WTC11 (cell line): ENCODE measurements around the gene RPS4Y1. TPM values are rescaled to one million over a fixed set of nuclear protein-coding genes. Genes with fewer than 3 reads are reported as not detected.
A peak's percentile ranks its signal among the peaks of the same experiment; 100 is the strongest.

Experiments used
- ATAC-seq: fragments of 200-7000 bp; cut with Tn5 transposase; 2 replicates; pipeline ENCODE4 v1.10.0; 2021; ENCODE audit warnings: mild to moderate bottlenecking, moderate library complexity
- CTCF ChIA-PET: fragments of 300-600 bp; sonication (Branson Sonifier 250); formaldehyde crosslinking; loops from one replicate; lab custom pipeline; 2021; ENCODE audit warnings: antibody characterized with exemption; lab: Charles Lee
- POLR2A ChIA-PET: fragments of 350-600 bp; sonication (Branson Sonifier 250); formaldehyde crosslinking; loops from one replicate; lab custom pipeline; 2021; ENCODE audit warnings: antibody characterized with exemption; lab: Charles Lee
- DNase-seq: peaks from one replicate; pipeline ENCODE4 v3.0.0; 2021; ENCODE audit warnings: low spot score
- H3K27ac Mint-ChIP-seq: 2 replicates; pipeline ENCODE4 v1.8.0; 2021; ENCODE audit warnings: mixed read lengths
- H3K27me3 Mint-ChIP-seq: 2 replicates; pipeline ENCODE4 v1.8.0; 2021; ENCODE audit warnings: low read depth, mild to moderate bottlenecking, moderate library complexity, mixed read lengths
- H3K36me3 Mint-ChIP-seq: 2 replicates; pipeline ENCODE4 v1.8.0; 2021; ENCODE audit warnings: mixed read lengths
- H3K4me1 Mint-ChIP-seq: 2 replicates; pipeline ENCODE4 v1.8.0; 2022; ENCODE audit warnings: mixed read lengths
- H3K4me3 Mint-ChIP-seq: 2 replicates; pipeline ENCODE4 v1.8.0; 2021; ENCODE audit warnings: mild to moderate bottlenecking, moderate library complexity, mixed read lengths
- H3K9me3 Mint-ChIP-seq: 2 replicates; pipeline ENCODE4 v1.8.0; 2021; ENCODE audit warnings: mixed read lengths
- ATF3 ChIP-seq: sonication (generic); formaldehyde crosslinking; conservative IDR thresholded peaks from 2 replicates; pipeline ENCODE4 v1.8.1; 2022; ENCODE audit warnings: mild to moderate bottlenecking, missing genetic modification reagents
- ATF6 ChIP-seq: sonication (generic); formaldehyde crosslinking; IDR thresholded peaks from 2 replicates; pipeline ENCODE4 v1.8.1; 2023; ENCODE audit warnings: mild to moderate bottlenecking, missing genetic modification reagents
- EMX1 ChIP-seq: fragments of 250-450 bp; sonication (Bioruptor Pico); IDR thresholded peaks from 2 replicates; pipeline ENCODE4 v1.8.0; 2021; ENCODE audit warnings: mild to moderate bottlenecking
- FOXP4 ChIP-seq: sonication (generic); formaldehyde crosslinking; IDR thresholded peaks from 2 replicates; pipeline ENCODE4 v1.8.0; 2022; ENCODE audit warnings: mild to moderate bottlenecking, missing genetic modification reagents
- GABPB1 ChIP-seq: sonication (generic); formaldehyde crosslinking; IDR thresholded peaks from 2 replicates; pipeline ENCODE4 v1.8.1; 2023; ENCODE audit warnings: mild to moderate bottlenecking, missing genetic modification reagents
- JUN ChIP-seq: sonication (generic); formaldehyde crosslinking; IDR thresholded peaks from 2 replicates; pipeline ENCODE4 v1.8.0; 2023; ENCODE audit warnings: mild to moderate bottlenecking, missing genetic modification reagents
- MYBL2 ChIP-seq: sonication (generic); formaldehyde crosslinking; IDR thresholded peaks from 2 replicates; pipeline ENCODE4 v1.8.1; 2023; ENCODE audit warnings: mild to moderate bottlenecking, moderate library complexity, missing genetic modification reagents
- NR2C2 ChIP-seq: sonication (generic); formaldehyde crosslinking; IDR thresholded peaks from 2 replicates; pipeline ENCODE4 v1.8.0; 2022; ENCODE audit warnings: mild to moderate bottlenecking, missing genetic modification reagents
- NR3C1 ChIP-seq: sonication (generic); formaldehyde crosslinking; conservative IDR thresholded peaks from 2 replicates; pipeline ENCODE4 v1.8.1; 2023; ENCODE audit warnings: low read depth, mild to moderate bottlenecking, missing genetic modification reagents
- ZNF281 ChIP-seq: sonication (generic); formaldehyde crosslinking; IDR thresholded peaks from 2 replicates; pipeline ENCODE4 v1.8.0; 2023; ENCODE audit warnings: mild to moderate bottlenecking, missing genetic modification reagents
- ZNF317 ChIP-seq: sonication (generic); formaldehyde crosslinking; IDR thresholded peaks from 2 replicates; pipeline ENCODE4 v1.8.1; 2023; ENCODE audit warnings: low read depth, mild to moderate bottlenecking, moderate library complexity, missing genetic modification reagents, borderline replicate concordance
- ZNF396 ChIP-seq: fragments of 250-450 bp; sonication (Bioruptor Pico); IDR thresholded peaks from 2 replicates; pipeline ENCODE4 v1.8.0; 2021; ENCODE audit warnings: mild to moderate bottlenecking, moderate library complexity, borderline replicate concordance
- total RNA-seq: library from RNA; stranded (reverse); gene quantifications from 3 replicates; pipeline ENCODE4 v1.2.3, GENCODE V29; 2021

Gene RPS4Y1
- total RNA-seq, 1 experiment from 2014 or later = 182 TPM

DNA sequence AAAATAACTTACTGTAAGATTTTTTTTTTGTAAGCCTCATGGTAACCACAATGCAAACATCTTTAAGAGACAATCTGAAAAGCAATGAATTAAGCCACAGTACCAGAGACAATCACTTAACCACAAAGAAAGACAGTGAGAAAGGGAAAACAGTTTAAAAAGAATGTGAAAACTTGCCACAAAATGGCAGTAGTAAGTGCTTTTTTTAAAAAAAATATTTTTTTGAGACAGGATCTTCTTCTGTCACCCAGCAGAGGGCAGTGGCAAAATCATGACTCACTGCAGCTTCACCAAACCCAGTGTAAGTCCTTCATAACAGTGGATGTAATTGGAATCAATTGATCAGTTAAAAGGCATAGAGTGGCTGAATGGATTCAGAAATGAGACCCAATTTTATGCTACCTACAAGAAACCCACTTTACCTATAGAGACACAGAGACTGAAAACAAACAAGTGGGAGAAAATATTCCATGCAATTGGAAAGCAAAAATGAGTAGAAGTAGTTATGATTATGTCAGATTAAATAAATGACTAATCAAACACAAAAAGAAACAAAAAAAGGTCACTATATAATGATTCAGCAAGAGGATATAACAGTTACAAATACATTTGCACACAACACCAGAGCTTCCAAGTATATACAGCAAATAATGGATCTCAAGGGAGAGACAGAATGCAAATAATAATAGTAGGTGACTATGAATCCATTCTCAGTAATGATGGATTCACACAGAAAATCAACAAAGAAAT, 71.8 kb downstream of the RPS4Y1 start:
- ATAC-seq (0 out of 2 replicates have a peak, but pooled peaks have one; percentile 26), DNase-seq (no peak)
- H3K27me3 Mint-ChIP-seq = no peaks in the 10 kb centered on the region
- ChIA-PET POLR2A (no interaction called here), CTCF (no interaction called here)
- H3K27ac Mint-ChIP-seq = no peak overlapping the region
- H3K9me3 Mint-ChIP-seq = 0 out of 2 replicates have a peak, but pooled peaks cover 3% of the 10 kb centered on the region
- H3K4me1 Mint-ChIP-seq = peaks cover 9% of the 10 kb centered on the region
- TF ChIP-seq NR3C1 (CRISPR knock-in tag) = no peak
- TF ChIP-seq JUN (CRISPR knock-in tag) = no peak
- TF ChIP-seq ZNF317 (CRISPR knock-in tag) = no peak
- TF ChIP-seq ATF6 (CRISPR knock-in tag) = no peak
- no peak for TF ChIP-seq GABPB1
- no peak for TF ChIP-seq ZNF281 (CRISPR knock-in tag)
- TF ChIP-seq ZNF396 (CRISPR knock-in tag) = no peak
- TF ChIP-seq EMX1 = no peak
- no peak for TF ChIP-seq MYBL2 (CRISPR knock-in tag)
- TF ChIP-seq ATF3 (CRISPR knock-in tag) = no peak
- no peak for TF ChIP-seq NR2C2 (CRISPR knock-in tag)
- no peak for TF ChIP-seq FOXP4 (CRISPR knock-in tag)
- TF ChIP-seq, all 79 proteins: peak for 0
- Mint-ChIP-seq H3K4me3 (no peak overlapping the region), H3K36me3 (no peaks in the 10 kb centered on the region)

Other genes starting within 250 kb of the RPS4Y1 start
- gene SRY, start 53.9 kb upstream of the RPS4Y1 start, total RNA-seq = 4.9 to 5.2 TPM (median 5.1 TPM) in 3 replicates
- gene ZFY, start 93.8 kb downstream of the RPS4Y1 start, total RNA-seq = 6.0 to 8.4 TPM (median 7.7 TPM) in 3 replicates